ENCODE results near the gene SCUBE3. TPM values are rescaled to one million over a fixed set of nuclear protein-coding genes. Genes with fewer than 3 reads are reported as not detected.

SCUBE3 gene
- total RNA-seq, 2 experiments from 2014 or later, result not detected

GRCh38 chr6:35251949-35252348 is 38.2 kb downstream of the SCUBE3 start:
- Mint-ChIP-seq H3K9me3 (no peaks in the 10 kb centered on the region), H3K27me3 (no peaks in the 10 kb centered on the region), H3K27ac (no peak overlapping the region), H3K36me3 (ENCODE audit: low read depth) (no peaks in the 10 kb centered on the region), H3K4me1 (ENCODE audit: low read depth) (peaks cover 11% of the 10 kb centered on the region), H3K4me3 (no peak overlapping the region)
- DNase-seq (no peak), ATAC-seq (ENCODE audit: poor library complexity) (no peak)
- no peaks in the 10 kb centered on the region for H3K4me1 ChIP-seq (ENCODE audit: insufficient read depth, low read length)
- no peaks in the 10 kb centered on the region for H3K9me3 ChIP-seq (ENCODE audit: control insufficient read depth in 1 of 2, insufficient read depth in 1 of 2, low read length in 2 of 2)
- TF ChIP-seq, protein P1, sequence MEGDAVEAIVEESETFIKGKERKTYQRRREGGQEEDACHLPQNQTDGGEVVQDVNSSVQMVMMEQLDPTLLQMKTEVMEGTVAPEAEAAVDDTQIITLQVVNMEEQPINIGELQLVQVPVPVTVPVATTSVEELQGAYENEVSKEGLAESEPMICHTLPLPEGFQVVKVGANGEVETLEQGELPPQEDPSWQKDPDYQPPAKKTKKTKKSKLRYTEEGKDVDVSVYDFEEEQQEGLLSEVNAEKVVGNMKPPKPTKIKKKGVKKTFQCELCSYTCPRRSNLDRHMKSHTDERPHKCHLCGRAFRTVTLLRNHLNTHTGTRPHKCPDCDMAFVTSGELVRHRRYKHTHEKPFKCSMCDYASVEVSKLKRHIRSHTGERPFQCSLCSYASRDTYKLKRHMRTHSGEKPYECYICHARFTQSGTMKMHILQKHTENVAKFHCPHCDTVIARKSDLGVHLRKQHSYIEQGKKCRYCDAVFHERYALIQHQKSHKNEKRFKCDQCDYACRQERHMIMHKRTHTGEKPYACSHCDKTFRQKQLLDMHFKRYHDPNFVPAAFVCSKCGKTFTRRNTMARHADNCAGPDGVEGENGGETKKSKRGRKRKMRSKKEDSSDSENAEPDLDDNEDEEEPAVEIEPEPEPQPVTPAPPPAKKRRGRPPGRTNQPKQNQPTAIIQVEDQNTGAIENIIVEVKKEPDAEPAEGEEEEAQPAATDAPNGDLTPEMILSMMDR (IDR thresholded peaks at IDR 0.05), result no peak
- no peak overlapping the region for H3K27ac ChIP-seq (ENCODE audit: low read depth in 1 of 2, low read length in 2 of 2)
- no peaks in the 10 kb centered on the region for H3K36me3 ChIP-seq (ENCODE audit: insufficient read depth, low read length)
- POLR2A ChIA-PET, result no interaction called here
- no peaks in the 10 kb centered on the region for H3K27me3 ChIP-seq (ENCODE audit: control insufficient read depth in 1 of 2, insufficient read depth in 2 of 2, low read length in 2 of 2)
- CTCF ChIA-PET, result no interaction called here
- intact Hi-C loops (cut with DNase I, micrococcal nuclease), result loop anchor here in 1 of 2 experiments (10.0 kb wide), 1 partner anchor 367 kb away; the partner anchor contains the start of genes ANKS1A and TAF11
- no peak overlapping the region for H3K4me3 ChIP-seq (ENCODE audit: low read length)

- intact Hi-C loops (cut with DNase I, micrococcal nuclease), result loop anchor here in 1 of 2 experiments (10.0 kb wide), 1 partner anchor 368 kb away; the partner anchor contains the start of genes ANKS1A and TAF11
- TF ChIP-seq, protein P1 (IDR thresholded peaks at IDR 0.05), result no peak
- POLR2A ChIA-PET, result no interaction called here
- DNase-seq, result no peak
- H3K4me3 ChIP-seq (ENCODE audit: low read length), result no peak overlapping the region
- Mint-ChIP-seq H3K27ac (no peak overlapping the region), H3K27me3 (no peaks in the 10 kb centered on the region), H3K4me1 (ENCODE audit: low read depth) (peaks cover 11% of the 10 kb centered on the region), H3K9me3 (no peaks in the 10 kb centered on the region), H3K4me3 (no peak overlapping the region), H3K36me3 (ENCODE audit: low read depth) (no peaks in the 10 kb centered on the region)
- no peak for ATAC-seq (ENCODE audit: poor library complexity)
- no peaks in the 10 kb centered on the region for H3K36me3 ChIP-seq (ENCODE audit: insufficient read depth, low read length)
- H3K27me3 ChIP-seq (ENCODE audit: control insufficient read depth in 1 of 2, insufficient read depth in 2 of 2, low read length in 2 of 2), result no peaks in the 10 kb centered on the region
- CTCF ChIA-PET, result no interaction called here
- no peaks in the 10 kb centered on the region for H3K9me3 ChIP-seq (ENCODE audit: control insufficient read depth in 1 of 2, insufficient read depth in 1 of 2, low read length in 2 of 2)
- H3K27ac ChIP-seq (ENCODE audit: low read depth in 1 of 2, low read length in 2 of 2), result no peak overlapping the region
- peaks cover 3% of the 10 kb centered on the region for H3K4me1 ChIP-seq (ENCODE audit: insufficient read depth, low read length)
Observed at GRCh38 chr6:35253249-35253648, 39.5 kb downstream of the SCUBE3 start.

- Histone ChIP-seq H3K27me3 (ENCODE audit: control insufficient read depth in 1 of 2, insufficient read depth in 2 of 2, low read length in 2 of 2) (no peaks in the 10 kb centered on the region), H3K27ac (ENCODE audit: low read depth in 1 of 2, low read length in 2 of 2) (peak overlapping the region; percentile 93 to 97), H3K4me1 (ENCODE audit: insufficient read depth, low read length) (peaks cover 31% of the 10 kb centered on the region), H3K9me3 (ENCODE audit: control insufficient read depth in 1 of 2, insufficient read depth in 1 of 2, low read length in 2 of 2) (no peaks in the 10 kb centered on the region), H3K4me3 (ENCODE audit: low read length) (peak overlapping the region; percentile 97), H3K36me3 (ENCODE audit: insufficient read depth, low read length) (no peaks in the 10 kb centered on the region)
- Mint-ChIP-seq H3K27ac (peak overlapping the region; percentile 98), H3K27me3 (no peaks in the 10 kb centered on the region), H3K4me1 (ENCODE audit: low read depth) (peaks cover 56% of the 10 kb centered on the region), H3K9me3 (no peaks in the 10 kb centered on the region), H3K4me3 (peak overlapping the region; percentile 98), H3K36me3 (ENCODE audit: low read depth) (peaks cover 15% of the 10 kb centered on the region)
- intact Hi-C loops (cut with DNase I, micrococcal nuclease), result loop anchor here in 1 of 2 experiments (10.0 kb wide), 1 partner anchor 374 kb away; the partner anchor contains the start of genes ANKS1A and TAF11
- CTCF ChIA-PET, result interaction anchor here (0.7 to 2.0 kb wide), 5 partner anchors 17 to 209 kb away, joined by 3 to 12 read pairs (median 3); no protein-coding TSS in a partner anchor
- TF ChIP-seq, protein P1 (IDR thresholded peaks at IDR 0.05), result no peak
- DNase-seq, result peak in 1 of 14 experiments; percentile 11
- POLR2A ChIA-PET, result interaction anchor here (0.9 to 2.0 kb wide), 12 partner anchors 8 to 939 kb away, joined by 3 to 14 read pairs (median 4); partner anchors contain the start of genes BLTP3A, BRPF3, ILRUN and MAPK14
- ATAC-seq (ENCODE audit: poor library complexity), result no peak
Observed at GRCh38 chr6:35258336-35258735, 44.6 kb downstream of the SCUBE3 start.

Measured in CD4-positive, alpha-beta T cell (primary cell).